Duodenal mucosa (tissue), 2 donors: ENCODE data around the gene MICALL2.
"Not testable (repeated sequence)": the region's sequence is repeated elsewhere in the genome, so short reads cannot be mapped to it uniquely, and the experiment has no call there.

Experiments used
- H3K27ac ChIP-seq: one replicate; pipeline ENCODE4 v1.7.0; 2013; ENCODE audit warnings: low read depth, low read length
- H3K27me3 ChIP-seq, 2 donors: one replicate each; pipeline ENCODE4 v1.7.0; 2013; ENCODE audit warnings: low read length in 2 of 2, control low read depth in 1 of 2; ENCODE audit not compliant: insufficient read depth in 2 of 2, control insufficient read depth in 1 of 2
- H3K36me3 ChIP-seq, 2 donors: one replicate each; pipeline ENCODE4 v1.7.0; 2013; ENCODE audit warnings: low read length in 2 of 2, control low read depth in 1 of 2; ENCODE audit not compliant: insufficient read depth in 2 of 2, control insufficient read depth in 1 of 2
- H3K4me1 ChIP-seq, 2 donors: one replicate each; pipeline ENCODE4 v1.7.0; 2013; ENCODE audit warnings: low read length in 2 of 2, control low read depth in 1 of 2; ENCODE audit not compliant: insufficient read depth in 2 of 2, control insufficient read depth in 1 of 2
- H3K4me3 ChIP-seq, 2 donors: one replicate each; pipeline ENCODE4 v1.7.0; 2013; ENCODE audit warnings: low read length in 2 of 2, low read depth in 1 of 2
- H3K9ac ChIP-seq, 2 donors: one replicate each; pipeline ENCODE4 v1.7.0; 2013; ENCODE audit warnings: low read length in 2 of 2, low read depth in 1 of 2
- H3K9me3 ChIP-seq, 2 donors: one replicate each; pipeline ENCODE4 v1.7.0; 2013; ENCODE audit warnings: low read length in 2 of 2, control low read depth in 1 of 2; ENCODE audit not compliant: control insufficient read depth in 1 of 2

Gene MICALL2

DNA sequence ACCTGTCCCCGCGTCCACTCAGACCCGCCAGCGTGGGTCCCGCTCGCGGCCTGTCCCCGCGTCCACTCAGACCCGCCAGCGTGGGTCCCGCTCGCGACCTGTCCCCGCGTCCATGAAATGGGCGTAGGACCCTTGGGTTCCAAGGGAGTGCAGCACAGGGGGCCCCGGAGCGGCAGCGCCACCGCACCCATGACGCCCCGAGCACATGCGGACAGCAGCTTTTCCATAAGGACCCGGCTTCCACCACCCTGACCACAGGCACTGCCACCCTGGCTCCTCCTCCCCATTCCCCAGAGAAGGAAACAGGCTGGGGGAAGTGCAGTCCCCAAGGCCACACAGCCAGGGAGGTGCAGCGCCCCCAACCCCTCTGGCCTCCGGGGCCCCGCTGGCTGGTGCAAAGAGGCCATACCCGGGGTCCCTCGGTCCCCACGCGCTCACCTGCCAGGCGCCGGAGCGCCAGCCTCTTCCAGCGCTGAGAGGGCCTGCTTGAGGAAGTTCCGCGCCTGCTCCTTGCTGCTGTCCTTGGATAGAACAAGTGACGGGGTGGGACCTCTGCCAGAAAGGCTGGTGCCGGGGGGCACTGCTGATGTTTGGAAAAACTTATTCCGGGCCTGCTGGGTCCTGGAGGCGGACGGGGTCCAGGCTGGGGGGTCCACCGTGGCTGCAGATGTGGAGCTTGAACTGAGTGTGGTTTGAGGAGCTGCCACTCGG is 14.9 kb downstream of the MICALL2 start:
- Histone ChIP-seq H3K4me1 (peaks cover 0 to 5% of the 10 kb centered on the region in 2 donors), H3K9ac (no peak overlapping the region), H3K27me3 (no peaks in the 10 kb centered on the region), H3K27ac (no peak overlapping the region), H3K36me3 (peaks cover 12 to 34% of the 10 kb centered on the region in 2 donors), H3K9me3 (no peaks in the 10 kb centered on the region), H3K4me3 (no peak overlapping the region)

DNA sequence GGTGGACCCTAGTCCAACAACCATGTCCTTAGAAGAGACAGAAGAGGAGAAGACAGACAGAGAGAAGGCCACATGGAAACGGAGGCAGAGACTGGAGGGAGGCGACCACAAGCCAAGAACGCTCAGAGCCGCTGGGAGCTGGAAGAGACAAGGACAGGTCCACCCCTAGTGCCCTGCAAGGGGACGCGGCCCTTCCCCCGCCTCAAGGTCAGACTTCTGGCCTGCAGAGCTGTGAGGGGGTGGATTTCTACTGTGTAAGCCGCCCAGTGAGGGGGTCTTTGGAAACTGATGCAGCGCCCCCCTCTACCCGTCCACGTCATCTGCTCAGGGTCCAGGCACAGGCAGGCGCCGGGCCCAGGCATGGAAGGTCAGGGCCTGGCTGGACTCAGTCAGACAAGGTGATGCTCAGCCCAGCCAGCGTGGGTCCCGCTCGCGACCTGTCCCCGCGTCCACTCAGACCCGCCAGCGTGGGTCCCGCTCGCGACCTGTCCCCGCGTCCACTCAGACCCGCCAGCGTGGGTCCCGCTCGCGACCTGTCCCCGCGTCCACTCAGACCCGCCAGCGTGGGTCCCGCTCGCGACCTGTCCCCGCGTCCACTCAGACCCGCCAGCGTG is 15.6 kb downstream of the MICALL2 start:
- H3K36me3 ChIP-seq = peaks cover 18 to 38% of the 10 kb centered on the region in 2 donors
- H3K9ac ChIP-seq, H3K9me3 ChIP-seq, H3K27ac ChIP-seq, H3K4me1 ChIP-seq, H3K4me3 ChIP-seq, H3K27me3 ChIP-seq: not testable (repeated sequence)

DNA sequence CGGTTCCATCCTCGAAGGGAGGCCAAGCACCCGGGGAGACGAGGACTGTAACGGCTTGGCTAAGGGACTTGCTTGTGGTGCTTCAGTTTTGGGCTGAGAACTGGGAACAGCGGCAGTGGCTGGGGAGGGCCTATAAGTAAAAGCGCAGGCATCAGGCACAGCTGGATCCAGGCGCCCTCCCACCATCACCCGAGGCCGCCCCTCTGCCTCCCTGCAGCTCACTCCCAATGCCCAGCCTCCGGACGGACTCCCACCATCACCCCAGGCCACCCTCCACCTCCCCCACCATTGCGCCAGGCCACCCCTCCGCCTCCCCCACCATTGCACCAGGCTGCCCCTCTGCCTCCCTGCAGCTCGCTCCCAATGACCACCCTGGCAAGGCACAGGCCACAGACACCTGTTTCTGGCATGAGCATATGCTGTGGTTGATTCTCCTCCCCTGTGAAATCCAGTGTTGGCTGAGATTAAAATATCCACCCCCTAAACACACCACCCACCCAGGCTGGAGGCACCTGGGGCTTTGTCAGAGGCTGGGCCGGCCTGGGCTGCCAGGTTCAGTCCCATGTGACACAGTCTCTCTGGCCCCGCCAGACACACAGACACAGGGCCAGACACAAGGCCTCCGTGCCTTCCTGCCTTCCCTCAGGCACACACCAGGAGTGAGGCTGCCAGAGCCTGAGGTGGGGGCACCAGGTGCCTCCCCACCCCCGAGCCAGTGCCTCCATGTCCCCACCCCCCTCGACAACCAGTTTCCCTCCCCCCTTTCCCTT is 16.7 kb downstream of the MICALL2 start:
- no peaks in the 10 kb centered on the region for H3K9me3 ChIP-seq
- no peak overlapping the region for H3K4me3 ChIP-seq
- peaks cover 0 to 5% of the 10 kb centered on the region in 2 donors for H3K4me1 ChIP-seq
- H3K27ac ChIP-seq = no peak overlapping the region
- no peak overlapping the region for H3K9ac ChIP-seq
- peaks cover 18 to 42% of the 10 kb centered on the region in 2 donors for H3K36me3 ChIP-seq
- no peaks in the 10 kb centered on the region for H3K27me3 ChIP-seq

DNA sequence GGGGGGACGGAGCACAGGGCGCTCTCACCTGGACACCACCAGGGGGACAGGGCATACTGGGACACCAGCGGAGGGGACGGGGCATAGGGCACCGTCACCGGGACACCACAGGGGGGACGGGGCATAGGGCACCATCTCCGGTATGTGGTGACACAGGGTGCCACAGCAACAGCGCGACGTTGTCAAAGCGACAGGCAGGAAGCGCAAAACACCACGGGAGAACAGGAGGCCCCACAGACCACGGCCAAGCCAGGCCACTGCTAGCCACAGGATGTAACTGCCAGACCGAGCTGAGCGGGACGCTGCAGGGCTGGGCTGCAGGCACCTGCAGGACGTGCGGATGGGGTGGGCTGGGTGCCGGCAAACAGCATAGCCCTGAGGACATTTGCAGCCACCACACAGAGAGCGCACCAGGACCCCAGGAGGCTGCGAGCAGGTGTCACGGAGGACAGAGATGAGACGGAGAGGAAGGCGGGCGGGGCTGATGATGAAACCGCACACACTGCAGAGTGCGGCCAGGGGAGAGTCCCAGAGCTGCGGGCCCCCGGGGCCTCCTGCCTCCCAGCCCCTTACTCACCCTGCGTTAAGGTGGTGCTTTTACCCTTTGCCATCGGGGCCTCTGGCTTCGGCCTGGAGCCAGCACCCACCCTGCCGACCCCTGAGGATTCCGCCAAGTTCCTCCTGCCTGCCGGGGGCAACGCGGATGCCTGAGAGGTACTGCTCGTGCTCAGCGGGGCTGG is 17.5 kb downstream of the MICALL2 start:
- Histone ChIP-seq H3K9me3 (no peaks in the 10 kb centered on the region), H3K4me1 (peaks cover 0 to 3% of the 10 kb centered on the region in 2 donors), H3K27ac (no peak overlapping the region), H3K36me3 (peaks cover 18 to 47% of the 10 kb centered on the region in 2 donors), H3K9ac (no peak overlapping the region), H3K4me3 (no peak overlapping the region), H3K27me3 (no peaks in the 10 kb centered on the region)

DNA sequence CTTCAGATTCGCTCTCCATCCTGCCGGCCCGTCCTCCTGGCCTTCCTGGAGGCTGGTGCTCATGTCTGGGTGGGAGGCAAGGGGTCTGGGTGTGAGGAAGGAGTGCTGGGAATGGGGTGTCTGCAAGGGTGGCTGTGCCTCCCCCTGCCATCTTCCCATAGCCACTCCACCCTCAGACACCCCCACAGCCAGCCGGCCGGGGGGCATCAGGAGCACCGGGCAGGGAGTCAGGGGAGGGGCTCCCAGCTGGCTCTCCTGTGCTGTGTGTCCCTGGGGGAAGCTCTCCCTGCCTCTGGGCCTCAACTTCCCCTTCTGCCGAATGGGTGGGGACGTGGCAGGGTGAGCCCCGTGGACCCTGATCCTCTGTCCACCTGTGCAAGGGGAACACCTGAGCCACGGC is 18.6 kb downstream of the MICALL2 start:
- H3K4me3 ChIP-seq = no peak overlapping the region
- no peaks in the 10 kb centered on the region for H3K27me3 ChIP-seq
- no peak overlapping the region for H3K9ac ChIP-seq
- no peaks in the 10 kb centered on the region for H3K9me3 ChIP-seq
- no peak overlapping the region for H3K27ac ChIP-seq
- no peaks in the 10 kb centered on the region for H3K4me1 ChIP-seq
- peaks cover 18 to 48% of the 10 kb centered on the region in 2 donors for H3K36me3 ChIP-seq

DNA sequence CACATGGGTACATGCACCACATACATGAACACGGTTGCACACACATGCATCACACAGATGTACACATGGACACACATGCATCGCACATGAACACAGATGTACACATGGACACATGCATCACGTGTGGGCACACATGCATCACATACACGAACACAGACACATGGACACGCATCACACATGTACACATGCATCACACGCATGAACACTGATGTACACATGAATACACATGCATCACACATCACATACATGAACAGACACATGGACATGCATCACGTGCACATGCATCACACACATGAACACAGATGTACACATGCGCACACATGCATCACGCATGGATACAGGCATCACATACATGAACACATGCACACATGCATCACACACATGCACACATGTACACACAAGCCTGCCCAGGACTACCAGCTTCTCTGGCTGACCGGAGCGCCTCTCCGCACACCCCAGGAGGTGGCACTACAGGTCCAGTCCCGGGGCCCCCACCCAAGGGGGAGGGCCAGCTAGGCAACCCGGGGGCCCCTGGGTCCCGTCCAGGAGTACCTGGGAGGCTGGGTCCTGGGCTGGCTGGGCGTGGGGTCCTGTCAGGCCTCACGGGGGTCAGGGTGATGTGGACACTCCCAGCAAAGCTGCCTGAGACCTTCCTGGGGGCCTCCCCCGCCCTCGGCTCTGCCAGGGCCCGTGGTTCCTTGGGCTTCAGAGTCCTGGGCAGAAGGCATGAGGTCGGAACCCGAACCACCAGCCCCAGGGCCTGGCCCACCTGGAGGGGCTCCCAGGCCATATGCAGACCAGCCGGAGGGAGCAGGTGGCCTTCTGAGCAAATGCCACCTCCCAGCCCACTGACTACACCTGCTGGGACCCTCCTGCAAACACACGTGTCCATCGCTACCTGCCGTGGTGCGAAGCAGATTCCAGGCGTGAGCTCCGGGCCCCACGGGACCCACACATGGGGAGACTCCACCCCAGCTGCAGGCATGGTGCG is 19.6 kb downstream of the MICALL2 start:
- H3K4me1 ChIP-seq = no peaks in the 10 kb centered on the region
- no peaks in the 10 kb centered on the region for H3K27me3 ChIP-seq
- no peak overlapping the region for H3K9ac ChIP-seq
- H3K36me3 ChIP-seq = peaks cover 18 to 41% of the 10 kb centered on the region in 2 donors
- H3K9me3 ChIP-seq = no peaks in the 10 kb centered on the region
- no peak overlapping the region for H3K4me3 ChIP-seq
- H3K27ac ChIP-seq = no peak overlapping the region

DNA sequence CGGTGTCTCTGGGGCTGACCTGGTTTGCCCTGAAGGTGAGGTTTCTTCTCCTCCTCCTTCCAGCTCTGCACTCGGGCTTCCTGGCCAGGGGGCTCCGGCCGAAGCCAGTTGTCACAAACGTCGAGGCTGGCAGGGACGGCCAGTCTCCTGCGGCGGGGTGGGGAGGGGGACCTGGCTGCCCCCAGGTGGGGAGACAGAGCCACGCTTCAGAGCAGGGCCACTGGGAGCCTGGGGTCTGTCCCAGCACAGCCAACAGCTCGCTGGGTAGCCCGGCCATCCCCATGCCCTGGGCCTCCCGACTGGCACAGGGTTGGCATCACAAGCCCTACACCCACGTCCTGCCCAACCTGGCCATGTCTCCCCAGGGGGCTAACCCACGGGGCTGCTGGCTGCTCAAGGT is 20.4 kb downstream of the MICALL2 start:
- H3K4me3 ChIP-seq = no peak overlapping the region
- no peaks in the 10 kb centered on the region for H3K27me3 ChIP-seq
- H3K9ac ChIP-seq = no peak overlapping the region
- peaks cover 18 to 41% of the 10 kb centered on the region in 2 donors for H3K36me3 ChIP-seq
- H3K4me1 ChIP-seq = no peaks in the 10 kb centered on the region
- H3K9me3 ChIP-seq = no peaks in the 10 kb centered on the region
- no peak overlapping the region for H3K27ac ChIP-seq

DNA sequence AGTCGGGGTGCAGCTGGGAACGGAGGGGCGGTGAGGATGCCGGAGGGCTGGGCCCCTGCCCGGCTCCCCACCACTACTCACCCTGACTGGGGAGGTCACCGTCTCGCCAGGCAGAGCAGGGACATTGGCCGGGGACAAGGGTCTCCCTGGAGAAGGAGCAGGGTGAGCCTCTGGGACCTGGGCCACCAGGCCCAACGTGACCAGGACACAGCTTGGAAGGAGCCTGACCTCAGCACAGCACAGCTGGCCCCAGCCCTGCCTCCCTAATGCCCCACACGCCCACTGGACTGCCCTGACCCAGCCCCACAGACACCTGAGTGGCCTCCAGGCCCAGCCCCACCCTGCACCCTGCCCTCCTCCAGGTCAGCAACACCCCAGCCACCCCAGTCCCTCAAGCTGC is 21.1 kb downstream of the MICALL2 start:
- H3K27ac ChIP-seq = no peak overlapping the region
- H3K27me3 ChIP-seq = no peaks in the 10 kb centered on the region
- H3K9me3 ChIP-seq = no peaks in the 10 kb centered on the region
- no peak overlapping the region for H3K9ac ChIP-seq
- peaks cover 14 to 41% of the 10 kb centered on the region in 2 donors for H3K36me3 ChIP-seq
- no peak overlapping the region for H3K4me3 ChIP-seq
- H3K4me1 ChIP-seq = no peaks in the 10 kb centered on the region

DNA sequence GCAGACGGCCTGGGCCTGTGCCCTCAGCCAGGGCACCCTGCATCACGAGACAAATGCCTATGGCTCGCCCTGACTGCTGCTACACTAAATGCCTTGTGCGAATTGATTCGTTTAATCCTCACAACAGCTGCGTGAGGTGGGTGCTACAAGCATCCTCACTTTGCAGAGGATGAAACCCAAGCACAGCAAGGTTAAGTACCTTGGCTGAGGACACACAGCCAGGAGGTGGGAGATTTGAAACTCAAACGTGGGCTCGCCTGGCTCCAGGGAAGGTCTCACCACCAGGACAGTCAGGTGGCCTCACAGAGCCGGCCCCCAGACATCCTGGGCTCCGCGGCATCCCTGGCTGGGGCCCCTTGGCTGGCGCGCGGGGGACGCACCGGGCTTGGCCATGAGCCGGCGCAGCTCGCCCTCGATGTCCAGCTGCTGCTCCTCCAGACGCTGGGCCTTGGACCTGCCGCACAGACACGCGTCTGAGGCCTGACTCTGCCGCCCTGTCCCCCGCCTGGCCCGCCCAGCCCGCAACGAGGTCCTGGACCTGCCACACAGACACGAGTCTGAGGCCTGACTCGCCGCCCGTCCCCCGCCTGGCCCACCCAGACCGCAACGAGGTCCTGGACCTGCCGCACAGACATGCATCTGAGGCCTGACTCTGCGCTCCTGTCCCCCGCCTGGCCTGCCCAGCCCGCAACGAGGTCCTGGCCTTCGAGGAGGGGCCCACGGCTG is 22.0 kb downstream of the MICALL2 start:
- H3K27ac ChIP-seq = no peak overlapping the region
- peaks cover 0 to 1% of the 10 kb centered on the region in 2 donors for H3K4me1 ChIP-seq
- H3K9me3 ChIP-seq = no peaks in the 10 kb centered on the region
- H3K4me3 ChIP-seq = no peak overlapping the region
- no peak overlapping the region for H3K9ac ChIP-seq
- peaks cover 12 to 41% of the 10 kb centered on the region in 2 donors for H3K36me3 ChIP-seq
- H3K27me3 ChIP-seq = no peaks in the 10 kb centered on the region
